GM13977 (cell line): ENCODE data around the gene POLE.

ENCODE experiments used
- DNase-seq: peaks from one replicate; pipeline ENCODE4 v3.0.0; 2012; ENCODE audit warnings: low spot score
- in situ Hi-C: fragments of 300-500 bp; cut with MboI; formaldehyde crosslinking; loops from one replicate; pipeline ENCODE4 v1.12.0; 2022; ENCODE audit warnings: low sequenced_read_pairs, low pct_unique_long_range_greater_than_20kb, mixed read lengths, inconsistent platforms; ENCODE audit not compliant: unreplicated experiment
- TF ChIP-seq, protein P1 (sequence below): IDR thresholded peaks from 2 replicates; pipeline ENCODE4 v1.5.1; 2012; ENCODE audit warnings: mild to moderate bottlenecking, control low read depth; ENCODE audit not compliant: insufficient read depth; ENCODE audit errors: extremely low read depth, missing control alignments

POLE gene

DNA sequence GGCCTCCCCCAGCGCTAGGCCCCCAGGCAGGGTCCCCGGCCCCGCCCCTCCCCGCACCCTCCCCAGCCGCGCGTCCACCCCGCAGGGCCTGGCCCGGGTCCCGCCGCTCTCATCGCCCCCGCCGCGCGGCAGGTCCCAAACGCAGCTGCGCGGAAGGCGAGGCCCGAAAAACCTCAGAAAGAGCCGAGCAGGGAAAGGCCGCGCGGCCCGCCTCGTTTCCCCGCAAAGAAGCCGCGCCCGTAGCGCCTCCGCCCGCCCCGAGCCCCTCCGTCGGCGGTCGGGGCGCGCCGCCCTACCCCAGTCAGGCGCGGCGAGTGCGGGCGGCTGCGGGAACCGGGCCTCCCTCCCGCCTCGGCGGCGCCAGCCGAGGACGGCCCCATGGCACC, 324 bp downstream of the POLE start:
- TF ChIP-seq, protein P1, sequence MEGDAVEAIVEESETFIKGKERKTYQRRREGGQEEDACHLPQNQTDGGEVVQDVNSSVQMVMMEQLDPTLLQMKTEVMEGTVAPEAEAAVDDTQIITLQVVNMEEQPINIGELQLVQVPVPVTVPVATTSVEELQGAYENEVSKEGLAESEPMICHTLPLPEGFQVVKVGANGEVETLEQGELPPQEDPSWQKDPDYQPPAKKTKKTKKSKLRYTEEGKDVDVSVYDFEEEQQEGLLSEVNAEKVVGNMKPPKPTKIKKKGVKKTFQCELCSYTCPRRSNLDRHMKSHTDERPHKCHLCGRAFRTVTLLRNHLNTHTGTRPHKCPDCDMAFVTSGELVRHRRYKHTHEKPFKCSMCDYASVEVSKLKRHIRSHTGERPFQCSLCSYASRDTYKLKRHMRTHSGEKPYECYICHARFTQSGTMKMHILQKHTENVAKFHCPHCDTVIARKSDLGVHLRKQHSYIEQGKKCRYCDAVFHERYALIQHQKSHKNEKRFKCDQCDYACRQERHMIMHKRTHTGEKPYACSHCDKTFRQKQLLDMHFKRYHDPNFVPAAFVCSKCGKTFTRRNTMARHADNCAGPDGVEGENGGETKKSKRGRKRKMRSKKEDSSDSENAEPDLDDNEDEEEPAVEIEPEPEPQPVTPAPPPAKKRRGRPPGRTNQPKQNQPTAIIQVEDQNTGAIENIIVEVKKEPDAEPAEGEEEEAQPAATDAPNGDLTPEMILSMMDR, result no peak
- DNase-seq, result no peak
- in situ Hi-C loops, result no loop called here

DNA sequence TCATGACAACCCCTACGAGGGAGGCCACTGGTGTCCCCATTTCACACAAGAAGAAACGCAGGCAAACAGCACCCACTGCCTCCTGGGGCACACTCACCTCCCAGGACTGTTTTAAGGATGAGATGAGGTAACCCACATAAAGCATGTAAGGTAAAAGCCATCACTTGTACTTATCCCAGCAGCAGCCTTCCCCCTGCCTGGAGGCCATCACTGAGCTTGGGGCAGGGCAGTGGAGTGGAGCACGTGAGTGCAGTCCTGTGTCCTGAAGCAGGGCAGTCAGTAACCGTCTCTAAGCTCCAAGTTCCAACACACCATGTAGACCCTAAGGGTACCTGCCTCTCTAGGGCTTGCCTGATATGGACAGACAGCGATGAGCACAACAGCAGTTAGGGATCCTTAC, 1.7 kb downstream of the POLE start:
- in situ Hi-C loops, result no loop called here
- TF ChIP-seq, protein P1, result no peak
- DNase-seq, result no peak

DNA sequence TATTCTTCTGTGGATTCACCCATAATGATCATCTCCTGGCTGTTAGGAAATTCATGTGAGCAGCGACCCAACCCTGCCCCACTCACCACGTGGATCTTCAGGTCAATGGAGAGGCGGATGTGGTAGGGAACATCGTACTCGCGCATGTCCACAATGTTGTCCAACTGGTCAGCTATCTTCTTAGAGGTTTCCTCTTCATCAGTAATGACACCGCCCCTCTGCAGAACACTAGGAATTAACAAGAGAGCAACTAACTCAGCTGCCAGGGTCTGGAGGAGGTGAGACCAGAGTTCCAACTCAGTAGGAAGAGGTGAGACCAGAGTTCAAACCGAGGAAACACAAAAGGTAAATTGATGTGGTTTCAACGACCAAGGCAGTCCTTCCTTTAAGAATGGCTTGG, 9.7 kb downstream of the POLE start:
- TF ChIP-seq, protein P1, result no peak
- DNase-seq, result no peak
- in situ Hi-C loops, result no loop called here

DNA sequence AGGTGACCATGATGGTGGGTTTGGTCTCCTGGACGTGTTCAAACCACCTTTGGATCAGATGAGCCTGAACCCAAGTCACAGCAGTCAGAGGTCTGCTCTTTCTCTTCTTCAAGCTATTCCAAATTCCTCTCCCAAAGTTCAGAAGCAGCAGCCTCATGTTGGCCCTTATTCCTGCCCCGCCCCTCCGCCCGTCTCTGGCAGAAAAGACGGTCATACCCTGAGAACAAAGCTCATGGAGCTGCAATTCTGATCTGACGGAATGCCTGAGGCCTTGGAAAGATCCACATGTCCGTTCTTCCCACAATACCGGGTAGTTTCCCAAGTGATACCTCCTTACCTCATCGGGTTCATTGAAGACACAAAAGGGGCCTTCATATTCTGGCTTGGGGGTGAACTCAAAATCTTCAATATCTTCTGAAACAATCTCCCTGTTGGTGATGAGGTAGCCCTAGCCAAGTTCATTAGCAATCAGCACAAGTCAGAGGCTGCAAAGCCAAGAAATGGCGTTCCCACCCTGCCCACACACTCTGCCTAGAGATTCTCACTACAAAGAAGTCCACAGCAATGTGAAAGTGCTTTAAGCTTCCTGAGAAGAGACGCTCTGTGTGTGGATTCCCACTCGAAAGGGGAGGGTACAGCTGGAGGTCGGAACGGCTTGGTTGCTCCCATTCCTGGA, 11.2 kb downstream of the POLE start:
- TF ChIP-seq, protein P1, result no peak
- in situ Hi-C loops, result no loop called here
- DNase-seq, result no peak

DNA sequence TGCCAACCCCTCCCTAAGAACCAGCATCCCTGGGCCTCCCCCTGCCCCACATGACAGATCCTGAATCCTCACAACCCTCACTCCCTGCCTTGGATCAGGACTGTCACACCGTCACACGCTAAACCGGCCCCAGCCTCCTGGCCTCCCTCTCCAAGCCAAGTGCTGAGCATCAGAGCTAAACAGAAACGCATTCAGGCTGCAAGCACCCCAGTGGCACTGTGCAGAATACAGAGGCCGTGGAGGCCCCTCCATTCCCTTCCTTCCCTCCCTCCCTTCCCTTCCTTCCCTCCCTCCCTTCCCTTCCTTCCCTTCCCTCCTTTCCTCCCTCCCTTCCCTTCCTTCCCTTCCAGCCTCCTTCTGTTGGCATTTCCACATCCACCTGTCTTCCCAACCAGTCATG, 12.6 kb downstream of the POLE start:
- TF ChIP-seq, protein P1, result no peak
- no peak for DNase-seq
- in situ Hi-C loops, result no loop called here

DNA sequence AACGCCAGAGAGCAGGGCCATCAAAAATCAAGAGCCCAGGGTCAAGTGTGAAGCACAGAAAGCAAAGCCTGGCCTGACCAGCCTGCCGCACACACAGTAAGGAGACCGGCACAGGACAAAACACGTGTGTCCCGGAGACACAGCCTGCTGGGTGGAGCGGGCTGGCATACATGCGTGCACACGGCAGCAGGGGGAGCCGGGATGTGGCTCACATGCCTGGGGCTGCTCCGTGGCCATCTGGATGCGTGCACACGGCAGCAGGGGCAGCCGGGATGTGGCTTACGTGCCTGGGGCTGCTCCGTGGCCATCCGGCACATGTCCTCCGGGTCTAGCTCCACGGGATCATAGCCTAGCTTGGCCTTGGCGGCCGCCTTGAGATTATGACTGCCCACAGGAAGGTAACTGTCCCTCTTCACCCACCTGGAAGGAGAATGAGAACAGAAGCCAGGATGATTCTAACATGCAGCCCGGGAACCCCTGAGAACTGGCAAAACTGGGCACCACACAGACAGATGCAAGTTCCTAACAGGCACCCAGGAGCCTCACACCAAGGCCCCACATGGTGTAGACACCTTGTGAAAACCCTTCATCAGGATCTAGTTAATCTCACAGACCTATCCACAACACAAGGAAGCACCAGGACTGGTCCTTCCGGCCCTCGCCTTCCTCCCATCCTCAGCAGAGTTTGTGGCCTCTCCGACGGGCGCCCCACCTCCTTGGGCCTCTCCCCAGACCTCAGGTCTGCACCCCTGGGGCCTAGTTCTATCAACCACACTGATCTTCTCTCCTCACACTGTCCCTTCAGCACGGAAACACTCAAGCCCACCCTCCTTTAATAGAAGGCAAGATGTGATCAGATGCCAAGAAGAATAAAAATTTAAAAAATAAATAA, 13.6 kb downstream of the POLE start:
- in situ Hi-C loops, result no loop called here
- no peak for DNase-seq
- TF ChIP-seq, protein P1, result no peak
